Measurements from ENCODE around the gene RRAGC.

DNA sequence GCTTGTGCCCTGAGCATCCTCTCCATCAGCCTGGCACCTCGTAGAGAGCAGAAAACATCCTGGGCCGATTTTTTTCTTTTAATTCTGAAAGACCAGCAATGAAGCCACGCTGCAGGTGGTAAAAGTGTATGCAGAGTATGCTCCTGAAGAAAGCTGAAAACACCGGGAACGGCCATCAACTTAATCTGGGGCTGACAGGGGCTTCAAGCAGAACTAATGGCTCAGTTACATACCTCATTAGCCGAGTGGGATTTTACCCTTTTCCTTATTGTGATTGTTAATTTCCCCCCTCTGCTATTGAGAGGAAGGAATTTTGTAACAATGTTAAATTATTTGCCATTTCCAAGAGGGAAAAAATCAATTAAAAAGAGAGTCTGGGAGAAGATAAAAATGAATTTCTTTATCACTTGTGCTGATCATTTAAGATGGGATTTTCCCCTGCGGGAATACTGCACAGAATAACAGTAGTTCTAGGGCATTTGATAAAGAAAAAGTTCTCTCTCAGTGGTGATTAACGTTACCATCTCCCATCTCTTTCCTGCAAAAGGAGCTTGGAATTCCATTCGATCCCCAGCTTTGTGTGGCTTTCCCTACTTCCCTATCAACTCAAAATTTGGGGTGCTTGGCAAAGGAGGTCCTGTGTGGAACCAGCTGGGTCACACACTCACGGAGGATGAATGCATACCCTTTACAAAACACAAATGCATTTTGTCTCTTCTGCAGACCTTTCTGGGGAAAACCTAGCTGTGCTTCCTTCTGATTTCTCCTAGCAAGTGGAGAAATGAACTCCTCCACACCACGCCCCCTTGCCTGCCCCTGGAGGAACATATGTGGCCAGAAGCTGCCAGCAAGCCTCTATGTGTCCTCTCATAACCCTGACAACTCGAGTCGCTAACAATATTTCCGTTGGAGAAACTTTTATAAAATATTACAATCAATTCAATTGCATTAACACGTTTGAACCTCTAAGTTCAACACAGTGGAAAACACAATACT lies 70.9 kb downstream of the RRAGC start:
- TF ChIP-seq PPARA (CRISPR knock-in tag; IDR thresholded peaks at IDR 0.05; ENCODE audit: borderline replicate concordance) (no peak), ESRRG (CRISPR knock-in tag; IDR thresholded peaks at IDR 0.05) (no peak), ZFP30 (CRISPR knock-in tag; IDR thresholded peaks at IDR 0.05) (no peak), ARNTL (CRISPR knock-in tag; IDR thresholded peaks at IDR 0.05; ENCODE audit: borderline replicate concordance, low read depth) (no peak), ISL1 (CRISPR knock-in tag; IDR thresholded peaks at IDR 0.05) (no peak), ZC3H10 (CRISPR knock-in tag; IDR thresholded peaks at IDR 0.05) (no peak), ZNF565 (CRISPR knock-in tag; conservative IDR thresholded peaks at IDR 0.05; ENCODE audit: low read depth) (no peak), ZNF8 (CRISPR knock-in tag; IDR thresholded peaks at IDR 0.05) (no peak), ZFP3 (CRISPR knock-in tag; IDR thresholded peaks at IDR 0.05) (no peak), RARB (CRISPR knock-in tag; IDR thresholded peaks at IDR 0.05) (no peak)
- TF ChIP-seq, protein P1, sequence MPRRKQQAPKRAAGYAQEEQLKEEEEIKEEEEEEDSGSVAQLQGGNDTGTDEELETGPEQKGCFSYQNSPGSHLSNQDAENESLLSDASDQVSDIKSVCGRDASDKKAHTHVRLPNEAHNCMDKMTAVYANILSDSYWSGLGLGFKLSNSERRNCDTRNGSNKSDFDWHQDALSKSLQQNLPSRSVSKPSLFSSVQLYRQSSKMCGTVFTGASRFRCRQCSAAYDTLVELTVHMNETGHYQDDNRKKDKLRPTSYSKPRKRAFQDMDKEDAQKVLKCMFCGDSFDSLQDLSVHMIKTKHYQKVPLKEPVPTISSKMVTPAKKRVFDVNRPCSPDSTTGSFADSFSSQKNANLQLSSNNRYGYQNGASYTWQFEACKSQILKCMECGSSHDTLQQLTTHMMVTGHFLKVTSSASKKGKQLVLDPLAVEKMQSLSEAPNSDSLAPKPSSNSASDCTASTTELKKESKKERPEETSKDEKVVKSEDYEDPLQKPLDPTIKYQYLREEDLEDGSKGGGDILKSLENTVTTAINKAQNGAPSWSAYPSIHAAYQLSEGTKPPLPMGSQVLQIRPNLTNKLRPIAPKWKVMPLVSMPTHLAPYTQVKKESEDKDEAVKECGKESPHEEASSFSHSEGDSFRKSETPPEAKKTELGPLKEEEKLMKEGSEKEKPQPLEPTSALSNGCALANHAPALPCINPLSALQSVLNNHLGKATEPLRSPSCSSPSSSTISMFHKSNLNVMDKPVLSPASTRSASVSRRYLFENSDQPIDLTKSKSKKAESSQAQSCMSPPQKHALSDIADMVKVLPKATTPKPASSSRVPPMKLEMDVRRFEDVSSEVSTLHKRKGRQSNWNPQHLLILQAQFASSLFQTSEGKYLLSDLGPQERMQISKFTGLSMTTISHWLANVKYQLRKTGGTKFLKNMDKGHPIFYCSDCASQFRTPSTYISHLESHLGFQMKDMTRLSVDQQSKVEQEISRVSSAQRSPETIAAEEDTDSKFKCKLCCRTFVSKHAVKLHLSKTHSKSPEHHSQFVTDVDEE (CRISPR knock-in tag; IDR thresholded peaks at IDR 0.05): no peak
- TF ChIP-seq, protein P2, sequence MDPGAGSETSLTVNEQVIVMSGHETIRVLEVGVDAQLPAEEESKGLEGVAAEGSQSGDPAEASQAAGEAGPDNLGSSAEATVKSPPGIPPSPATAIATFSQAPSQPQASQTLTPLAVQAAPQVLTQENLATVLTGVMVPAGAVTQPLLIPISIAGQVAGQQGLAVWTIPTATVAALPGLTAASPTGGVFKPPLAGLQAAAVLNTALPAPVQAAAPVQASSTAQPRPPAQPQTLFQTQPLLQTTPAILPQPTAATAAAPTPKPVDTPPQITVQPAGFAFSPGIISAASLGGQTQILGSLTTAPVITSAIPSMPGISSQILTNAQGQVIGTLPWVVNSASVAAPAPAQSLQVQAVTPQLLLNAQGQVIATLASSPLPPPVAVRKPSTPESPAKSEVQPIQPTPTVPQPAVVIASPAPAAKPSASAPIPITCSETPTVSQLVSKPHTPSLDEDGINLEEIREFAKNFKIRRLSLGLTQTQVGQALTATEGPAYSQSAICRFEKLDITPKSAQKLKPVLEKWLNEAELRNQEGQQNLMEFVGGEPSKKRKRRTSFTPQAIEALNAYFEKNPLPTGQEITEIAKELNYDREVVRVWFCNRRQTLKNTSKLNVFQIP (CRISPR knock-in tag; IDR thresholded peaks at IDR 0.05; ENCODE audit: borderline replicate concordance, low read depth): no peak
- TF ChIP-seq, protein P3, sequence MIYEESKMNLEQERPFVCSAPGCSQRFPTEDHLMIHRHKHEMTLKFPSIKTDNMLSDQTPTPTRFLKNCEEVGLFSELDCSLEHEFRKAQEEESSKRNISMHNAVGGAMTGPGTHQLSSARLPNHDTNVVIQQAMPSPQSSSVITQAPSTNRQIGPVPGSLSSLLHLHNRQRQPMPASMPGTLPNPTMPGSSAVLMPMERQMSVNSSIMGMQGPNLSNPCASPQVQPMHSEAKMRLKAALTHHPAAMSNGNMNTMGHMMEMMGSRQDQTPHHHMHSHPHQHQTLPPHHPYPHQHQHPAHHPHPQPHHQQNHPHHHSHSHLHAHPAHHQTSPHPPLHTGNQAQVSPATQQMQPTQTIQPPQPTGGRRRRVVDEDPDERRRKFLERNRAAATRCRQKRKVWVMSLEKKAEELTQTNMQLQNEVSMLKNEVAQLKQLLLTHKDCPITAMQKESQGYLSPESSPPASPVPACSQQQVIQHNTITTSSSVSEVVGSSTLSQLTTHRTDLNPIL (CRISPR knock-in tag; IDR thresholded peaks at IDR 0.05; ENCODE audit: low read depth): no peak
- TF ChIP-seq, protein P4, sequence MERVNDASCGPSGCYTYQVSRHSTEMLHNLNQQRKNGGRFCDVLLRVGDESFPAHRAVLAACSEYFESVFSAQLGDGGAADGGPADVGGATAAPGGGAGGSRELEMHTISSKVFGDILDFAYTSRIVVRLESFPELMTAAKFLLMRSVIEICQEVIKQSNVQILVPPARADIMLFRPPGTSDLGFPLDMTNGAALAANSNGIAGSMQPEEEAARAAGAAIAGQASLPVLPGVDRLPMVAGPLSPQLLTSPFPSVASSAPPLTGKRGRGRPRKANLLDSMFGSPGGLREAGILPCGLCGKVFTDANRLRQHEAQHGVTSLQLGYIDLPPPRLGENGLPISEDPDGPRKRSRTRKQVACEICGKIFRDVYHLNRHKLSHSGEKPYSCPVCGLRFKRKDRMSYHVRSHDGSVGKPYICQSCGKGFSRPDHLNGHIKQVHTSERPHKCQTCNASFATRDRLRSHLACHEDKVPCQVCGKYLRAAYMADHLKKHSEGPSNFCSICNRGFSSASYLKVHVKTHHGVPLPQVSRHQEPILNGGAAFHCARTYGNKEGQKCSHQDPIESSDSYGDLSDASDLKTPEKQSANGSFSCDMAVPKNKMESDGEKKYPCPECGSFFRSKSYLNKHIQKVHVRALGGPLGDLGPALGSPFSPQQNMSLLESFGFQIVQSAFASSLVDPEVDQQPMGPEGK (CRISPR knock-in tag; IDR thresholded peaks at IDR 0.05; ENCODE audit: borderline replicate concordance): no peak
